RPMI8226 (cell line): ENCODE results near the gene MAP3K6.

Experiments used
- DNase-seq: peaks from one replicate; pipeline ENCODE4 v3.0.0-alpha.2; 2015

The MAP3K6 gene

GRCh38 chr1:27353629-27354028 is 13.1 kb downstream of the MAP3K6 start:
- no peak for DNase-seq

DNA sequence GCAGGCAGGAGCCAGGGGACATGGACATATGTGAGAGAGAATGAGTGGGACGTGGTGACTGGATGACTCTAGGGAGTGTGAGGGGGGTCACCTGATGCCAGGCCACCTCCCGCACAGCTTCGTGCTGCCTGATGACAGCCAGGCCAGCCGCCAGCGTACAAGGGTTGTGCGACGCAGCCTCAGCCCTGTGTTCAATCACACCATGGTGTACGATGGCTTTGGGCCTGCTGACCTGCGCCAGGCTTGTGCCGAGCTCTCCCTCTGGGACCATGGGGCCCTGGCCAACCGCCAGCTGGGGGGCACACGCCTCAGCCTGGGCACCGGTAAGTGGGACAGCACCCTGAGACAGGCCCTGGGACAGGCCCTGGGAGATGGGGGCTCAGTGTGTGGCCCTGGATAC is 13.6 kb downstream of the MAP3K6 start:
- DNase-seq, result no peak

DNA sequence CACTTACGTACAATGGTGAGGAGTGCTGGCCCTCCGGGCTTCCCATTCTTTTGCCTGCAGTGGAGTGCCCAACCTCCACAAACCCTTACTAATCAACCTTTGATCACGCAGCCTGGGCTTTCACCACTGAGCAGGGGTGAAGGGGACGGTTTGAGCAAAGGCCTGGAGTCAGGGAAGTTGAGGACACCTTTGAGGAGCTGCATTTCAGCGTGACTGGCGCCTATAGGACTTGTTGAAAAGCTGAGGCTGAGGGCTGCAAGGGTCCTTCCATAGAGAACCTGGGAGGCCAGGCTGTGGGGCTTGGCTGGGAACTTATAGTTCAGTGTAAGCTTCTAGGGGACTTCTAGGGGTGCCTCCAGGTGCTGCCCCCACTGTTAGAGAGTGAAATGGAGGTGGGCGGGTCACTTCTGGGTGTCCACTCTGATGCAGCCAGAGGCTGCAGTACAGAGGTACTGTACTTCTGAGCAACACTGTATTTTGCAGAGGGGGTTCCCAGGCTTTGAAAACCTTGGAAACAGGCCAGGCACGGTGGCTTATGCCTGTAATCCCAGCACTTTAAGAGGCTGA is 15.1 kb downstream of the MAP3K6 start:
- no peak for DNase-seq

GRCh38 chr1:27350663-27351540 is 15.9 kb downstream of the MAP3K6 start:
- no peak for DNase-seq

GRCh38 chr1:27349784-27350662 is 16.7 kb downstream of the MAP3K6 start:
- peak; percentile 68 for DNase-seq

DNA sequence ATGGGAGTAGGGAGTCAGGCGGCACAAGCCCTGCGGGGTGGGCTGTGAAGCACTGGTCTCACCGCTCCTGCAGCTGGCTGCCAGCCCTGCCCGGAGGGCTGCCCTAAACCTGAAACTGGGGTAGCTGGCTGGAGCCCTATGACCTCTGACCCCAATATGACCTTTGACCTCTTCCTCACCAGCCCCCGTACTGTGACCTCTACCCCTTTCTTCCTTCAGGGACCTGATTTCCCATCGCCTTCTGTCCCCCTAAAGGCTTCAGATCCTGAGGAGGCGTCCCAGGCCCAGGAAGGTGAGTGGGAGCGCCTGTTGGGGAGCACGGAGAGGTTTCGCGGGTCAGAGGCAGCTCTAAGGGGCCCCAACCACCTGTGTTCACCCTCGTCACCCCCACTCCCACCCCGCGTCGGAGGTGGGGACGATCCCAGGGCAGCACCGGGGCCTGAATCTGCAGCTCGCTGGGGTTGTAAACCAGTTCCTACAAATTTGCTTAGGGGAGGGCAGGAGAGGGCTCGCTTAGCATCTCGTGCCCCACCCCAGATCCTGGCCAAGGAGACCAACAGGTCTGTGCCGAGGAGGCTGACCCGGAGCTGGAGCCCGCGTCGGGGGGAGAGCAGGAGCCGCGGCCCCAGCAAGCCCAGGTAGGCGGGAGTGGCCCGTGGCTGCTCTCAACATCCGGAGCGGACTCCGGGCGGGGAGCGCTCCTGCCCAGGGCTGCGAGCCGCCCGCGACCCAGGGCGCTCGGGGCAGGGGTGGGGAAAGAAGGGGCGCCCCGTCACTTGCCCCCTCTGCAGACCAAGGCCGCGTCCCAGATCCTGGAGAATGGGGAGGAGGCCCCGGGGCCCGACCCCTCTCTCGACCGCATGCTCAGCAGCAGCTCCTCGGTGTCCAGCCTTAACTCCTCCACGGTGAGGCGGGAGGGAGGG is 17.6 kb downstream of the MAP3K6 start:
- peak; percentile 90 for DNase-seq

DNA sequence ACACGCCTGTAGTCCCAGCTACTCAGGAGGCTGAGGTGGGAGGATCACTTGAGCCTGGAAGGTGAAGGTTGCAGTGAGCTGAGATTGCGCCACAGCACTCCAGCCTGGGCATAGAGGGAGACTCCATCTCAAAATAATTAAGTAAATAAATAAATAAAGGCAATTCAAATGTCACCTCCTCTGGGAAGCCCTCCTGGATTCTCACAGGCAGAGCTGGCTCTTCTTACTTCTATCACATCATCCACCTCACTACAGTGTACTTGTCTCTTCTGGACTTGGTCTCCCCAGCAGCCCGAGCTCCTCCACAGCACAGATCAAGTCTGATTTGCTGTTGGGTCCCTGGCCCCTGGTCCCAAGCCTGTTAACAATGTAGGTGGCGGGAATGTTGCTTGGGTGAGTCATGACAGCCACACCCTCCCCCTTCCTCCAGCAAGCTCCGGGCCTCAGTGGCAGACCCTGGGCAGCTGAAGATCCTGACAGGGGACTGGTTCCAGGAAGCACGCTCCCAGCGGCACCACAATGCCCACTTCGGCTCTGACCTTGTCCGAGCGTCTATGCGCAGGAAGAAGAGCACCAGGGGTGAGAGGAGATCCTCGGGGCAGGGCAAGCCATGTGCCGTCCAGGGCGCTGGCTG is 19.7 kb downstream of the MAP3K6 start:
- no peak for DNase-seq

DNA sequence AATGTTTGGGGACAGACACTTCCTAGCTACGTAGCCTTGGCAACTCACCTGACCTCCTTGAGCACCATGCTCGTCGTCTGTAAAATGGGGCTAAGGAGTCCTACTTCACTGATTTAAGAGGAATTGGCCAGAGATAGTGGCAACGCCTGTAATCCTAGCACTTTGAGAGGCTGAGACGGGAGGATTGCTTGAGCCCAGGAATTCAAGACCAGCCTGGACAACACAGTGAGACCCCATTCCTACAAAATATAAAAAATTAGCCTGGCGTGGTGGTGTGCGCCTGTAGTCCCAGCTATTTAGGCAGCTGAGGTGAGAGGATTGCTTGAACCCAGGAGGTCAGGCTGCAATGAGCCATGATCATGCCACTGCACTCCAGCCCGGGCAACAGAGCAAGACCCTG is 20.4 kb downstream of the MAP3K6 start:
- DNase-seq, result no peak

DNA sequence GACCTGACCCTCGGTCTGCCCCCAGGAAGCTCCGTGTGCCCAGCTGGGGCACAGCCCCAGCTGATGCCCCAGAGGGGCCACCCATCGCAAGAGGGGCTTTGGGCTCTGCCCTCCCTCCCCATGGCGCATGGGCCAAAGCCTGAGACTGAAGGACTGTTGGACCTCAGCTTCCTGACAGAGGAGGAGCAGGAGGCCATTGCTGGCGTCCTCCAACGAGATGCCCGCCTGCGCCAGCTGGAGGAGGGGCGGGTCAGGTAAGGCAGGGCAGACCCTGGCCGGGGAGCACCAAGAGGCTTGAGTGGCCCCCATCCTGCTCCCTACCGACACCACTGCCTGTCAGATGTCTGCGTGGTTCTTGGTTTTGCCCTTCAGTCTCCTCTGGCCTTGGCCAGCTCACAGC is 21.5 kb downstream of the MAP3K6 start:
- DNase-seq, result no peak

- DNase-seq, result no peak
Observed at GRCh38 chr1:27343639-27344025, 23.1 kb downstream of the MAP3K6 start.

- peak; percentile 47 for DNase-seq
Observed at GRCh38 chr1:27342778-27343638, 23.8 kb downstream of the MAP3K6 start.

DNA sequence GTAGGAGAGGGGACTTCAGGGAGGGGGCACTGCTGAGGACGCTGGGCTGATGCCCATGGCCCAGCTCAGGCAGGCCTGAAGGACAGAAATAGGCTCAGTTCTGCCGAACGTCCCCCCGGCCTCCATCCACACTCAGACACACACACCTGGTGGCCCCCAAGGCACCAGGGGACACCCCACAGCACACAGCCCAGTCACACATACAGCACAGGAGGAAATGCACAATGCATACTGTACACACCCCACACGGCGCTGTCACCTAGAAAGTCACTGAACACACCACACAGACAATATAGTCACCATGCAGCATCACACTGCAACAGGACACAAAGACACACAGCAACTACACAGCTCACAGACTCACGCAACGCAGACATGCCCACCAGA is 24.4 kb downstream of the MAP3K6 start:
- peak; percentile 30 for DNase-seq

DNA sequence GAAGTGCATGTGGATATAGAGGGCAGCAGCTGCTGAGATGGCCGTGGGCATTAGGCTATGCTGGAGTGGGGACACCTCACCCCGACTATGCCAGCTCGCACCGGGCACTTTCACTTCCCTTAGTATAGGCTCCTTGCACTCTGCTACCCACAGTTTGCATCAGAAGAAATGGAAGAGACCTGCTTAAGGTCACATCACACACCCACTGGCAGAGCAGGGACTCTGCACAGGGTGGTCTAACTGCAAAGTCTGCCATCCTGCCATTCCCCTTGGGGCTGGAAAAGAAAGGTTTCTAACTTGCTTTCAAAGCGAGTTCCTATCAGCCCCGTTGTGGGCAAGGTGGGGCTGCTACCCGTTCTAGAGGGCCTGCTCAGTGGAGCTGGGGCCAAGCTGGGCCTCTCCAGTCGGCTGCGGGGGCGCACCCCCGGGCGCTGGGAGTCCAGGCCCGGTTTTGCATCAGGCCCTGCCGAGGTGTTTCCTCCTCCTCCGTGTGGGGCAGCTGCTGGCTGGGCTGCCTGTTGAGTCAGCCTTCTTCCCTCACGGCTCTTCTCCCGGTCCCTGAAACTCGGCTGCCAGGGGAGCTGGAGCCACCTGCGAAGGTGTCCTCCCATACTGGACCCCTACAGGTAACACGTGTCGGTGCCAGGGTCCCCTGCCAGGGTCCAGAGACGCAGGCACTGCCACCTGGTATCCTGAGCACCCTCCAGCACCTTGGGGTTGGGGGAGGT is 25.1 kb downstream of the MAP3K6 start, which contains the start of gene SYTL1:
SYTL1 (plus strand) TSS at position 498 of the 728 bp plus-strand sequence. CDS start 3,313 bp downstream, outside the sequence.
- peak; percentile 95 for DNase-seq

- no peak for DNase-seq
Observed at GRCh38 chr1:27339213-27339612, 27.5 kb downstream of the MAP3K6 start.

DNA sequence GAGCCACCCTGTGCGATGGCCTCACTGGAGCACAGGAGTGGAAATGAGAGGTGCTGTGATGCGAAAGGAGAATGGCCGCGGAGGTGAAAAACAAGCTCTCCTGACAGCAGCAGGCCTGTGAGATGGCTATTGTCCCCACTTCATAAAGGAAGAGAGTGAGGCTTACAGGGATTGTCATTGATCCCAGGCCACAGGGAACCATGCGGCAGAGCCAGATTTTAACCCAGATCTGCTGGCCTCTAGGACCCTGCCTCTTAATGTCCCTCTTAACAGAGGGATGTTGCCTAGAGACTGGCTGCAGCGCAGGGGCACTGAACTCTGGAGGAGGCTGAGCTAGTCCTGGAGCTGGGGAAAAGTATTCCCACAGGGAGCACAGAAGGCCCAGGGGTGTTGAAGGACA is 28.0 kb downstream of the MAP3K6 start:
- DNase-seq, result no peak

- DNase-seq, result no peak
Observed at GRCh38 chr1:27336756-27337155, 30.0 kb downstream of the MAP3K6 start.

- DNase-seq, result no peak
Observed at GRCh38 chr1:27335506-27336422, 31.0 kb downstream of the MAP3K6 start.

DNA sequence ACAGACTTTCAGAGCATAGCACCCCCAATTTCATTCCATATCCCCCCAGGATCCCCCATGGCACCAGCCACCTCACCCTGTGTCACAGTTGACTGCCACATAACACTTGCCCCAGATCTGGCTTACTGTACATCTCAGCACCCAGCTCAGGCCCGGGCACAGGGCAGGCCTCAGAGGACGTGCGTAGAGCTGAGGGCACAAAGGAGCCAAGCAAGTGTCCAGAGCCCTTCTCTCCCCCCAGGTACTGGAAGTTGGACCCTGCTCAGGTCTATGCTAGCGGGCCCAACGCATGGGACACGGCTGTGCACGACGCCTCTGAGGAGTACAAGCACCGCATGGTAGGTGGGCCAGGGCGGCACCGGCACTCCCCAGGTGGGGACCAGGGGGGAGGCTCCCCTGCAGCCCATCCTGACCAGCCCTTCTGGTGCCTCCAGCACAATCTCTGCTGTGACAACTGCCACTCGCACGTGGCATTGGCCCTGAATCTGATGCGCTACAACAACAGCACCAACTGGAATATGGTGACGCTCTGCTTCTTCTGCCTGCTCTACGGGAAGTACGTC is 33.0 kb downstream of the MAP3K6 start:
- DNase-seq, result no peak
